Bronchial epithelial cell (primary cell): Measurements from ENCODE around the gene CAMP. TPM values are rescaled to one million over a fixed set of nuclear protein-coding genes. Genes with fewer than 3 reads are reported as not detected.
A peak's percentile ranks its signal among the peaks of the same experiment; 100 is the strongest.

Experiments used
- DNase-seq: peaks from one replicate; pipeline ENCODE4 v3.0.0-alpha.2; 2010; ENCODE audit warnings: low read depth
- FAIRE-seq: peaks from 2 replicates; lab custom pipeline; 2011; peaks lifted over from hg19 to GRCh38; lab: Jason Lieb, UNC
- H3K27me3 ChIP-seq: 2 replicates; pipeline ENCODE4 v1.5.1; 2011; ENCODE audit warnings: low read length; ENCODE audit not compliant: control insufficient read depth, insufficient read depth
- H3K36me3 ChIP-seq: 2 replicates; pipeline ENCODE4 v1.5.1; 2011; ENCODE audit warnings: low read length; ENCODE audit not compliant: control insufficient read depth, insufficient read depth
- H3K4me3 ChIP-seq: 2 replicates; pipeline ENCODE4 v1.5.1; 2011; ENCODE audit warnings: mild to moderate bottlenecking, low read depth, low read length, control low read depth
- total RNA-seq: library from RNA; depleted of rRNA; stranded (reverse); fragments of >200 nt; gene quantifications from 2 replicates; pipeline ENCODE4 v1.2.1, GENCODE V29; 2014
- TF ChIP-seq, protein P1 (sequence below): IDR thresholded peaks from 2 replicates; pipeline ENCODE4 v1.5.1; 2011; ENCODE audit warnings: mild to moderate bottlenecking, moderate library complexity, low read length, control low read depth, inconsistent platforms; ENCODE audit not compliant: insufficient read depth, severe bottlenecking

Gene CAMP, protein sequence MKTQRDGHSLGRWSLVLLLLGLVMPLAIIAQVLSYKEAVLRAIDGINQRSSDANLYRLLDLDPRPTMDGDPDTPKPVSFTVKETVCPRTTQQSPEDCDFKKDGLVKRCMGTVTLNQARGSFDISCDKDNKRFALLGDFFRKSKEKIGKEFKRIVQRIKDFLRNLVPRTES
- total RNA-seq, result 11.3 and 22.1 TPM in 2 replicates

DNA sequence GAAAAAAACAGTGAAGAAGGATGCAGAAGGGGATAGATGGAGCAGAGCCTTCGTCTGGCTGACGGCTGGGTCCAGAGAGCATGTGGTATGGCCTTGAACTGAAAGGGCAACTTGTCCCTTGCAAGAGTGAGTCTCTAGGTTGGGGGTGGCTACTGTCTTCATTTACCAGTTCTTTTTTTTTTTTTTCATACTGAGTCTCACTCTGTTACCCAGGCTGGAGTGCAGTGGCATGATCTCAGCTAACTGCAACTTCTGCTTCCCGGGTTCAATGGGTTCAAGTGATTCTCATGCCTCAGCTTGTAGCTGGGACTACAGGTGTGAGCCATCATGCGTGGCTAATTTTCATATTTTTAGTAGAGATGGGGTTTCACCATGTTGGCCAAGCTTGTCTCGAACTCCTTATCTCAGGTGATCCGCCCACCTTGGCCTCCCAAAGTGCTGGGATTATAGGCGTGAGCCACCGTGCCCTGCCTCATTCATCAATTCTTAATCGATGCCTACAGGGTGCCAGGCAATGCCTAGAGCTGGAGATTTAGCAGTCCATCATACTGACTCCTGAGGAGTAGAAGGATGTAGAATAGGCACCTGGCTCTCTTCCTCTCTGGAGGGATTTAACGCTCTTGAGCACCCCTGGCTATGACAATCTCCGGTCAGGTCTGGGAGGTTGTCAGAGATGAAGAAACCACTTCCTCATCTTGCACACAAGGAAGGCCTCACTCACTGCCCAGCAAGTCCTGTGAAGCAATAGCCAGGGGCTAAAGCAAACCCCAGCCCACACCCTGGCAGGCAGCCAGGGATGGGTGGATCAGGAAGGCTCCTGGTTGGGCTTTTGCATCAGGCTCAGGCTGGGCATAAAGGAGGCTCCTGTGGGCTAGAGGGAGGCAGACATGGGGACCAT lies at the start of gene CAMP:
Gene CAMP, plus strand, starts transcription at position 880 of the 898 bp plus-strand sequence. Its CDS starts 17 bp downstream, at position 897.
- peak; percentile 97 for DNase-seq
- FAIRE-seq, result peak; percentile 95
- no peaks in the 10 kb centered on the region for H3K27me3 ChIP-seq
- TF ChIP-seq, protein P1, sequence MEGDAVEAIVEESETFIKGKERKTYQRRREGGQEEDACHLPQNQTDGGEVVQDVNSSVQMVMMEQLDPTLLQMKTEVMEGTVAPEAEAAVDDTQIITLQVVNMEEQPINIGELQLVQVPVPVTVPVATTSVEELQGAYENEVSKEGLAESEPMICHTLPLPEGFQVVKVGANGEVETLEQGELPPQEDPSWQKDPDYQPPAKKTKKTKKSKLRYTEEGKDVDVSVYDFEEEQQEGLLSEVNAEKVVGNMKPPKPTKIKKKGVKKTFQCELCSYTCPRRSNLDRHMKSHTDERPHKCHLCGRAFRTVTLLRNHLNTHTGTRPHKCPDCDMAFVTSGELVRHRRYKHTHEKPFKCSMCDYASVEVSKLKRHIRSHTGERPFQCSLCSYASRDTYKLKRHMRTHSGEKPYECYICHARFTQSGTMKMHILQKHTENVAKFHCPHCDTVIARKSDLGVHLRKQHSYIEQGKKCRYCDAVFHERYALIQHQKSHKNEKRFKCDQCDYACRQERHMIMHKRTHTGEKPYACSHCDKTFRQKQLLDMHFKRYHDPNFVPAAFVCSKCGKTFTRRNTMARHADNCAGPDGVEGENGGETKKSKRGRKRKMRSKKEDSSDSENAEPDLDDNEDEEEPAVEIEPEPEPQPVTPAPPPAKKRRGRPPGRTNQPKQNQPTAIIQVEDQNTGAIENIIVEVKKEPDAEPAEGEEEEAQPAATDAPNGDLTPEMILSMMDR, result no peak
- no peaks in the 10 kb centered on the region for H3K36me3 ChIP-seq
- H3K4me3 ChIP-seq, result no peak within 1 kb of the TSS

DNA sequence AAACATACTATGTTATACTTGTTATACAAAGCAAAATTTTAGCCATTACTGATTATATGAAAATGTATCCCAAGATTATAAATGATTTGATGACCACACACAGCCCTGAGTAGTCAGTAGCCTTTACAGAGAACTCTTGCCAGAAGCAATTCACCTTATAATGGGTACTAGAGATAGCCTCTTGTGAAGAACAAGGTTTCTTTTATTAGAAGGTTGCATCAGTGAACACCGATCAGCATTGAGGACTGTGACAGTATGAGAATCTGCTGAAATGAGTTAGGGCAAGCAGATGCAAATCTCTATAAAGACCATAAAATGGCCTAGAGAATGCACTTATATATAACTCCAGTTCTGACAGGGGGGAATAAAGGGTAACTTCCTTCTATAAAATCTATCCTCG lies 45.2 kb upstream of the CAMP start:
- FAIRE-seq, result no peak
- peaks cover 7% of the 10 kb centered on the region for H3K36me3 ChIP-seq
- TF ChIP-seq, protein P1, result no peak
- H3K27me3 ChIP-seq, result no peaks in the 10 kb centered on the region
- no peak for DNase-seq
- H3K4me3 ChIP-seq, result no peak overlapping the region

DNA sequence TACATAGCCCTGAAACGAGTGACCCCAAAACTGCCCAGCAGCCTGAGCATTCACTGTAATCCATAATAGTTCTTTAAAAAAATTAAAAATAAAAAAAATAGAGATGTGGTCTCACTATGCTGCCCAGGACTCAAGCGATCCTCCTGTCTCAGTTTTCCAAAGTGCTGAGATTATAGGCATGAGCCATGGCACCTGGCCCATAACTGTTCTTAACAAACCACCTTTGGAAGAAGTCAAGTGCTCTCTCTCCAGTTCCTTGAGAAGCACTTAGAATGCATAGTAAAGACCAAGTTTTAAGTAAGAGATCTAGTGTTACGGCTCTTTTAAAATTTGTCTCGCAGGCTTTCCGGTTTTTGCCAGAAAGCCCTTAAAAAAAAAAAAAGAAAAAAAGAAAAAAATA lies 43.3 kb upstream of the CAMP start:
- Histone ChIP-seq H3K27me3 (no peaks in the 10 kb centered on the region), H3K36me3 (peaks cover 7% of the 10 kb centered on the region), H3K4me3 (no peak overlapping the region)
- TF ChIP-seq, protein P1, result no peak
- FAIRE-seq (no peak), DNase-seq (no peak)

DNA sequence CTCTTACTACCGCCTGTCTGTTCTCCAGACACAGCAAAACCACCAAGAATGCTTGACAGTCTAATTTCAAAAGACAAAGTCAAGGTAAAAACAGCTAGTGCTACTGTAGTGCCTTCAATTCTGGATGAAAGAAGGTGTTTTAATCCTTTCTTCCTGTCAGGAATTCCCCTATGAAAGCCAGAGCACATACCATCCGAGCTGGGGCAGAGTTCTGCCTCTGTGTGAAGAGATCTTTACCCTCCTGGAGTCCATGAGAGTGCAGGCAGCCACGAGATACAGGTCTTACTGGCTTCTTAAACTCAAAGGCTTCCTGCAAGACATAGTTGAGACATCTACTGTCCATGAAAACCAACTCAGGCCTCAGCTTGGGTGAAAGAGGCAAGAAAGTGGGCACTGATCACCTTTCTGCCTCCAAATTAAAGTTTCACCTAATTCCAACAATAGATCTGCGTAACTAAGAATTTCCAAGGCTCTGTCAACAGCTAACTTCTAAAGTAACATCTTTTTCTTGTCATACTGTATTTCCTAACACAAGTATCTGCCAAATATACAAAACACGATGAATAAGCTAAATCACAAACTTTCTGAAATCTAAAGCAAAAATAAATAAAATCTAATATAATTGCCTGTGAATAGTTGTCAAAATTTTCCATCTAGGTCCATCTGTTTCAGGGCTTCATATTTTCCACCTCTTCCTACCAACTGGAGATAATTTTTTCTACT lies 42.6 kb upstream of the CAMP start:
- Histone ChIP-seq H3K27me3 (no peaks in the 10 kb centered on the region), H3K4me3 (no peak overlapping the region), H3K36me3 (peaks cover 5% of the 10 kb centered on the region)
- FAIRE-seq (no peak), DNase-seq (peak; percentile 29)
- TF ChIP-seq, protein P1, result no peak

DNA sequence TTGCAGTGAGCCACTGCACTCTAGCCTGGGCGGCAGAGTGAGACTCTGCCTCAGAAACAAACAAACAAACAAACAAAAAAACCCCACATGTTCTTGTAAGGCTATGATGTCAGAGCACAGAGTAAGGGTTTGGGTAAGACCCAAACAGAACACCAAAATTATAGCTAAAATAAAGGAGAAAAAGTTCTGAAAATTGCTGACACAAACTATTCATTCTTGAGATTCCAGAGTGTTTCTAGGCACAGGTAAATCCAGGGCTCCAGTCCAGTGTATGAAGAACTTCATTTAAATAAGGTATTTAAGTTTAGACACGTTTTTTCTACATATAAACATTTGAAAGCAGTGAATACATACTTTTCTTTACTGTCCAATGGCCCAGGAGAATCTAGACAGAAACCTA lies 39.0 kb upstream of the CAMP start:
- TF ChIP-seq, protein P1, result no peak
- no peak for DNase-seq
- Histone ChIP-seq H3K27me3 (no peaks in the 10 kb centered on the region), H3K4me3 (no peak overlapping the region), H3K36me3 (peaks cover 2% of the 10 kb centered on the region)
- FAIRE-seq, result no peak
